Upper lobe of left lung (tissue), 4 donors: Measurements from ENCODE around the gene TMEM132C.

Experiments used
- POLR2A ChIP-seq, 4 donors: fragments of 450-650 bp; IDR thresholded peaks; one replicate each; pipeline ENCODE4 v1.5.1; 2016 to 2017; ENCODE audit warnings: antibody characterized with exemption in 4 of 4, mild to moderate bottlenecking in 2 of 4
- POLR2AphosphoS5 ChIP-seq, 2 donors: sonication (generic); formaldehyde crosslinking; IDR thresholded peaks; one replicate each; pipeline ENCODE4 v1.5.1; 2017; ENCODE audit warnings: antibody characterized with exemption in 2 of 2
- TF ChIP-seq, protein P1 (sequence below), 6 experiments: fragments of 450-650 bp in 4 of 6; fragments of 200-600 bp in 2 of 6; sonication (generic) in 2 of 6; IDR thresholded peaks; one replicate each; pipeline ENCODE4 v1.5.1; 2016 to 2019; ENCODE audit warnings: antibody characterized with exemption in 6 of 6

- TF ChIP-seq, protein P1, sequence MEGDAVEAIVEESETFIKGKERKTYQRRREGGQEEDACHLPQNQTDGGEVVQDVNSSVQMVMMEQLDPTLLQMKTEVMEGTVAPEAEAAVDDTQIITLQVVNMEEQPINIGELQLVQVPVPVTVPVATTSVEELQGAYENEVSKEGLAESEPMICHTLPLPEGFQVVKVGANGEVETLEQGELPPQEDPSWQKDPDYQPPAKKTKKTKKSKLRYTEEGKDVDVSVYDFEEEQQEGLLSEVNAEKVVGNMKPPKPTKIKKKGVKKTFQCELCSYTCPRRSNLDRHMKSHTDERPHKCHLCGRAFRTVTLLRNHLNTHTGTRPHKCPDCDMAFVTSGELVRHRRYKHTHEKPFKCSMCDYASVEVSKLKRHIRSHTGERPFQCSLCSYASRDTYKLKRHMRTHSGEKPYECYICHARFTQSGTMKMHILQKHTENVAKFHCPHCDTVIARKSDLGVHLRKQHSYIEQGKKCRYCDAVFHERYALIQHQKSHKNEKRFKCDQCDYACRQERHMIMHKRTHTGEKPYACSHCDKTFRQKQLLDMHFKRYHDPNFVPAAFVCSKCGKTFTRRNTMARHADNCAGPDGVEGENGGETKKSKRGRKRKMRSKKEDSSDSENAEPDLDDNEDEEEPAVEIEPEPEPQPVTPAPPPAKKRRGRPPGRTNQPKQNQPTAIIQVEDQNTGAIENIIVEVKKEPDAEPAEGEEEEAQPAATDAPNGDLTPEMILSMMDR (IDR thresholded peaks at IDR 0.05): no peak
- no peak for TF ChIP-seq POLR2A (IDR thresholded peaks at IDR 0.05)
- TF ChIP-seq POLR2AphosphoS5 (IDR thresholded peaks at IDR 0.05): no peak
Measured at GRCh38 chr12:128543460-128543859, 276.5 kb downstream of the TMEM132C start.
